Uterus (tissue), 2 donors: Measurements from ENCODE around the gene ST7.

ENCODE experiments used
- CTCF ChIP-seq, 4 experiments: fragments of 200-600 bp in 2 of 4; fragments of 450-650 bp in 2 of 4; sonication (generic) in 2 of 4; IDR thresholded peaks; one replicate each; pipeline ENCODE4 v1.5.1; 2016 to 2019; ENCODE audit warnings: antibody characterized with exemption in 4 of 4, mild to moderate bottlenecking in 2 of 4, moderate library complexity in 1 of 4
- POLR2A ChIP-seq, 2 donors: fragments of 450-650 bp; IDR thresholded peaks; one replicate each; pipeline ENCODE4 v1.6.1; 2016; ENCODE audit warnings: antibody characterized with exemption in 2 of 2, mild to moderate bottlenecking in 1 of 2, moderate library complexity in 1 of 2

- TF ChIP-seq CTCF (IDR thresholded peaks at IDR 0.05) (no peak), POLR2A (IDR thresholded peaks at IDR 0.05) (no peak)
Measured at GRCh38 chr7:116918704-116919103, 34.6 kb upstream of the ST7 start.
